ENCODE measurements around the gene INO80D.

GRCh38 chr2:206086716-206087350 is 859 bp upstream of the INO80D start:
- TF ChIP-seq CTCF (IDR thresholded peaks at IDR 0.05): no peak
- TF ChIP-seq POLR2A (IDR thresholded peaks at IDR 0.05): peak; percentile 11
